Spleen (tissue), 11 donors: ENCODE data around the gene ALDH1A3. TPM values are rescaled to one million over a fixed set of nuclear protein-coding genes. Genes with fewer than 3 reads are reported as not detected.

Experiments used
- DNase-seq: peaks from one replicate; pipeline ENCODE4 v3.0.0-alpha.2; 2020
- H3K27ac ChIP-seq, 8 donors: fragments of 200-600 bp; sonication (generic) in 7 of 8; 1 replicate in 4 of 8; 2 replicates in 4 of 8; pipeline versions ENCODE4 v1.5.0 to v1.8.0; 2016 to 2021; ENCODE audit warnings: inconsistent platforms in 4 of 8, mild to moderate bottlenecking in 4 of 8, moderate library complexity in 1 of 8
- H3K27me3 ChIP-seq, 7 donors: fragments of 200-600 bp; sonication (generic) in 6 of 7; replicated peaks in 1 of 7; 1 replicate in 4 of 7; 2 replicates in 3 of 7; pipeline versions ENCODE4 v1.5.0 to v1.8.0; 2016 to 2021; ENCODE audit warnings: inconsistent platforms in 3 of 7, mild to moderate bottlenecking in 1 of 7
- H3K36me3 ChIP-seq, 6 donors: fragments of 200-600 bp; sonication (generic) in 5 of 6; 1 replicate in 4 of 6; 2 replicates in 2 of 6; pipeline versions ENCODE4 v1.5.0 to v1.8.0; 2016 to 2021; ENCODE audit warnings: inconsistent platforms in 2 of 6
- H3K4me1 ChIP-seq, 6 donors: fragments of 200-600 bp; sonication (generic) in 5 of 6; 1 replicate in 3 of 6; 2 replicates in 3 of 6; pipeline versions ENCODE4 v1.5.0 to v1.8.0; 2016 to 2021; ENCODE audit warnings: inconsistent platforms in 3 of 6
- H3K4me3 ChIP-seq, 8 donors: fragments of 200-600 bp; sonication (generic) in 7 of 8; 1 replicate in 4 of 8; 2 replicates in 4 of 8; pipeline versions ENCODE4 v1.5.0 to v1.8.0; 2016 to 2021; ENCODE audit warnings: inconsistent platforms in 4 of 8, mild to moderate bottlenecking in 4 of 8, moderate library complexity in 2 of 8
- H3K9me3 ChIP-seq, 8 donors: fragments of 200-600 bp; sonication (generic) in 7 of 8; 1 replicate in 4 of 8; 2 replicates in 4 of 8; pipeline versions ENCODE4 v1.5.0 to v1.8.0; 2016 to 2021; ENCODE audit warnings: inconsistent platforms in 4 of 8
- CTCF ChIP-seq, 11 experiments: fragments of 200-600 bp in 7 of 11; fragments of 450-650 bp in 4 of 11; sonication (generic) in 4 of 11; IDR thresholded peaks in 8 of 11; conservative IDR thresholded peaks in 3 of 11; 1 replicate in 7 of 11; 2 replicates in 4 of 11; pipeline versions ENCODE4 v1.4.0 to v1.8.0; 2016 to 2021; ENCODE audit warnings: antibody characterized with exemption in 11 of 11, inconsistent platforms in 4 of 11, mild to moderate bottlenecking in 1 of 11
- POLR2A ChIP-seq, 3 donors: fragments of 450-650 bp; IDR thresholded peaks; one replicate each; pipeline ENCODE4 v1.5.1; 2017; ENCODE audit warnings: antibody characterized with exemption in 3 of 3, mild to moderate bottlenecking in 1 of 3
- POLR2AphosphoS5 ChIP-seq, 3 donors: sonication (generic); formaldehyde crosslinking; IDR thresholded peaks; one replicate each; pipeline ENCODE4 v1.5.1; 2017; ENCODE audit warnings: antibody characterized with exemption in 3 of 3
- WGBS, 5 donors: extraction: QIAGEN DNeasy Blood & Tissue Kit in 3 of 5; methylation state at CpG; one replicate each; pipeline versions ENCODE4 v1.1.5 to v1.1.7; 2013 to 2018; 5-methylcytosine and 5-hydroxymethylcytosine counted together
- intact Hi-C: fragments of 100-400 bp; cut with DNase I; formaldehyde crosslinking; loops from one replicate; pipeline ENCODE4 v1.15.0; 2023; ENCODE audit warnings: low total_unique reads
- polyA plus RNA-seq, 3 donors: library from polyadenylated mRNA; stranded (reverse); fragments of 200-250 nt; gene quantifications; one replicate each; pipeline ENCODE4 v1.2.1, GENCODE V29; 2013
- total RNA-seq, 7 donors: library from RNA; depleted of rRNA in 3 of 7; stranded (reverse); fragments of >200 nt in 3 of 7; fragmentation: NEBNext Ultra II Directional in 4 of 7; extraction: Animal tissue kit (Norgen Biotek cat#: 25700) in 4 of 7; gene quantifications; one replicate each; pipeline versions ENCODE4 v1.1.0 to v1.2.1, GENCODE V29; 2016 to 2021
- donor health status: healthy with polysubstance abuse.
- donor health status: DM: no; HTN: no; CAD: no; lungs with moderate emphysema.
- donor health status: DM: no; HTN: no; CAD: no.
- donor health status: Bipolar disorder and iron deficiency.
- donor health status: healthy.
- donor health status: DM: no; HTN: no; CAD: no.
- donor health status: DM: yes; HTN: yes; CAD: no.

The ALDH1A3 gene
- total and polyA plus RNA-seq, 10 donors = 0.94 to 22.3 (median 4.6) TPM

GRCh38 chr15:100852630-100853029 lies 27.0 kb upstream of the ALDH1A3 start:
- H3K27ac ChIP-seq = no peak overlapping the region
- no peak overlapping the region for H3K4me3 ChIP-seq
- intact Hi-C loops = no loop called here
- no peaks in the 10 kb centered on the region for H3K9me3 ChIP-seq
- H3K27me3 ChIP-seq = peaks cover 0 to 30% (median 12%) of the 10 kb centered on the region in 7 donors
- DNase-seq = no peak
- no peaks in the 10 kb centered on the region for H3K36me3 ChIP-seq
- TF ChIP-seq POLR2AphosphoS5 (IDR thresholded peaks at IDR 0.05) = no peak
- TF ChIP-seq CTCF (IDR thresholded peaks at IDR 0.05 in 8 of 11, conservative IDR thresholded peaks at IDR 0.05 in 3 of 11) = no peak
- TF ChIP-seq POLR2A (IDR thresholded peaks at IDR 0.05) = no peak
- 83 to 91% (median 87%) methylated on average over 4 of the region's 4 CpGs for WGBS, 5 donors
- peaks cover 0 to 14% (median 8%) of the 10 kb centered on the region in 6 donors for H3K4me1 ChIP-seq

GRCh38 chr15:100853676-100854440 lies 25.8 kb upstream of the ALDH1A3 start:
- Histone ChIP-seq H3K9me3 (no peaks in the 10 kb centered on the region), H3K27ac (no peak overlapping the region), H3K4me3 (no peak overlapping the region), H3K36me3 (no peaks in the 10 kb centered on the region), H3K27me3 (peaks cover 0 to 18% (median 9%) of the 10 kb centered on the region in 7 donors), H3K4me1 (peaks cover 0 to 11% (median 8%) of the 10 kb centered on the region in 6 donors)
- intact Hi-C loops = no loop called here
- no peak for DNase-seq
- TF ChIP-seq POLR2A (IDR thresholded peaks at IDR 0.05) (no peak), POLR2AphosphoS5 (IDR thresholded peaks at IDR 0.05) (no peak), CTCF (IDR thresholded peaks at IDR 0.05 in 8 of 11, conservative IDR thresholded peaks at IDR 0.05 in 3 of 11) (no peak)
- 82 to 93% (median 87%) methylated on average over 15 of the region's 15 CpGs for WGBS, 5 donors

GRCh38 chr15:100856867-100857266 lies 22.8 kb upstream of the ALDH1A3 start:
- TF ChIP-seq POLR2AphosphoS5 (IDR thresholded peaks at IDR 0.05) (no peak), CTCF (IDR thresholded peaks at IDR 0.05 in 8 of 11, conservative IDR thresholded peaks at IDR 0.05 in 3 of 11) (no peak), POLR2A (IDR thresholded peaks at IDR 0.05) (no peak)
- no peaks in the 10 kb centered on the region for H3K4me1 ChIP-seq
- H3K36me3 ChIP-seq = no peaks in the 10 kb centered on the region
- 14 to 27% (median 22%) methylated on average over 5 of the region's 5 CpGs for WGBS, 5 donors
- DNase-seq = no peak
- no peak overlapping the region for H3K4me3 ChIP-seq
- peaks cover 0 to 3% (median 0%) of the 10 kb centered on the region in 7 donors for H3K27me3 ChIP-seq
- H3K9me3 ChIP-seq = peaks cover 0 to 13% (median 0%) of the 10 kb centered on the region in 8 donors
- no peak overlapping the region for H3K27ac ChIP-seq
- intact Hi-C loops = no loop called here

GRCh38 chr15:100858294-100858693 lies 21.3 kb upstream of the ALDH1A3 start:
- 72 to 85% (median 79%) methylated on average over 2 of the region's 2 CpGs for WGBS, 5 donors
- H3K27ac ChIP-seq = no peak overlapping the region
- TF ChIP-seq POLR2A (IDR thresholded peaks at IDR 0.05) = no peak
- no peak for TF ChIP-seq CTCF (IDR thresholded peaks at IDR 0.05 in 8 of 11, conservative IDR thresholded peaks at IDR 0.05 in 3 of 11)
- no peak for TF ChIP-seq POLR2AphosphoS5 (IDR thresholded peaks at IDR 0.05)

More at GRCh38 chr15:100858294-100858693, 21.3 kb upstream of the ALDH1A3 start:
- DNase-seq = no peak
- Histone ChIP-seq H3K4me1 (no peaks in the 10 kb centered on the region), H3K27me3 (peaks cover 0 to 11% (median 0%) of the 10 kb centered on the region in 7 donors), H3K4me3 (no peak overlapping the region), H3K36me3 (no peaks in the 10 kb centered on the region), H3K9me3 (peaks cover 0 to 13% (median 0%) of the 10 kb centered on the region in 8 donors)
- intact Hi-C loops = no loop called here
